ENCODE measurements around the gene C2CD2L. TPM values are rescaled to one million over a fixed set of nuclear protein-coding genes. Genes with fewer than 3 reads are reported as not detected.

Gene C2CD2L
- total and polyA plus RNA-seq, 2 of the 13 experiments (the other 11 are each of a cell fraction or from before 2014, with no cell fraction given): 3.7 to 5.5 TPM

GRCh38 chr11:119093942-119094815 is 13.0 kb upstream of the C2CD2L start (continued):
- TF ChIP-seq FOSL1 (CRISPR knock-in tag; IDR thresholded peaks at IDR 0.05; ENCODE audit: borderline replicate concordance) (no peak), ZNF841 (CRISPR knock-in tag; IDR thresholded peaks at IDR 0.05; ENCODE audit: borderline replicate concordance) (no peak), MATR3 (CRISPR knock-in tag; IDR thresholded peaks at IDR 0.05) (no peak), ZNF160 (CRISPR knock-in tag; IDR thresholded peaks at IDR 0.05) (no peak), SPEN (CRISPR knock-in tag; IDR thresholded peaks at IDR 0.05; ENCODE audit: low read depth) (no peak), SALL2 (CRISPR knock-in tag; IDR thresholded peaks at IDR 0.05) (0 out of 2 replicates have a peak, but pooled peaks have one; percentile 28), ZNF713 (CRISPR knock-in tag; IDR thresholded peaks at IDR 0.05) (no peak), ZNF674 (CRISPR knock-in tag; IDR thresholded peaks at IDR 0.05; ENCODE audit: low read depth) (0 out of 2 replicates have a peak, but pooled peaks have one; percentile 23), ZSCAN12 (CRISPR knock-in tag; IDR thresholded peaks at IDR 0.05) (no peak), ZNF205 (CRISPR knock-in tag; IDR thresholded peaks at IDR 0.05) (no peak), ZNF264 (CRISPR knock-in tag; IDR thresholded peaks at IDR 0.05) (no peak), ZNF556 (CRISPR knock-in tag; IDR thresholded peaks at IDR 0.05; ENCODE audit: borderline replicate concordance) (no peak), POLR2AphosphoS5 (IDR thresholded peaks at IDR 0.05; ENCODE audit: low read depth, low read length) (peak; percentile 10; the same call in 1 of the 2 replicates), ZNF589 (CRISPR knock-in tag; conservative IDR thresholded peaks at IDR 0.05) (no peak), ZNF549 (CRISPR knock-in tag; IDR thresholded peaks at IDR 0.05) (no peak), SMAD3 (CRISPR knock-in tag; IDR thresholded peaks at IDR 0.05) (no peak), ZC3H13 (CRISPR knock-in tag; IDR thresholded peaks at IDR 0.05) (peak; percentile 80; the same call in 1 of the 2 replicates), HMGA1 (CRISPR knock-in tag; conservative IDR thresholded peaks at IDR 0.05) (no peak), TEF (CRISPR knock-in tag; IDR thresholded peaks at IDR 0.05) (no peak), ZSCAN31 (CRISPR knock-in tag; IDR thresholded peaks at IDR 0.05; ENCODE audit: low read depth) (no peak), CENPX (CRISPR knock-in tag; IDR thresholded peaks at IDR 0.05) (no peak), HNF4A (CRISPR knock-in tag; IDR thresholded peaks at IDR 0.05) (no peak), ZNF276 (CRISPR knock-in tag; IDR thresholded peaks at IDR 0.05; ENCODE audit: low read depth) (no peak)
- TF ChIP-seq, protein P1, sequence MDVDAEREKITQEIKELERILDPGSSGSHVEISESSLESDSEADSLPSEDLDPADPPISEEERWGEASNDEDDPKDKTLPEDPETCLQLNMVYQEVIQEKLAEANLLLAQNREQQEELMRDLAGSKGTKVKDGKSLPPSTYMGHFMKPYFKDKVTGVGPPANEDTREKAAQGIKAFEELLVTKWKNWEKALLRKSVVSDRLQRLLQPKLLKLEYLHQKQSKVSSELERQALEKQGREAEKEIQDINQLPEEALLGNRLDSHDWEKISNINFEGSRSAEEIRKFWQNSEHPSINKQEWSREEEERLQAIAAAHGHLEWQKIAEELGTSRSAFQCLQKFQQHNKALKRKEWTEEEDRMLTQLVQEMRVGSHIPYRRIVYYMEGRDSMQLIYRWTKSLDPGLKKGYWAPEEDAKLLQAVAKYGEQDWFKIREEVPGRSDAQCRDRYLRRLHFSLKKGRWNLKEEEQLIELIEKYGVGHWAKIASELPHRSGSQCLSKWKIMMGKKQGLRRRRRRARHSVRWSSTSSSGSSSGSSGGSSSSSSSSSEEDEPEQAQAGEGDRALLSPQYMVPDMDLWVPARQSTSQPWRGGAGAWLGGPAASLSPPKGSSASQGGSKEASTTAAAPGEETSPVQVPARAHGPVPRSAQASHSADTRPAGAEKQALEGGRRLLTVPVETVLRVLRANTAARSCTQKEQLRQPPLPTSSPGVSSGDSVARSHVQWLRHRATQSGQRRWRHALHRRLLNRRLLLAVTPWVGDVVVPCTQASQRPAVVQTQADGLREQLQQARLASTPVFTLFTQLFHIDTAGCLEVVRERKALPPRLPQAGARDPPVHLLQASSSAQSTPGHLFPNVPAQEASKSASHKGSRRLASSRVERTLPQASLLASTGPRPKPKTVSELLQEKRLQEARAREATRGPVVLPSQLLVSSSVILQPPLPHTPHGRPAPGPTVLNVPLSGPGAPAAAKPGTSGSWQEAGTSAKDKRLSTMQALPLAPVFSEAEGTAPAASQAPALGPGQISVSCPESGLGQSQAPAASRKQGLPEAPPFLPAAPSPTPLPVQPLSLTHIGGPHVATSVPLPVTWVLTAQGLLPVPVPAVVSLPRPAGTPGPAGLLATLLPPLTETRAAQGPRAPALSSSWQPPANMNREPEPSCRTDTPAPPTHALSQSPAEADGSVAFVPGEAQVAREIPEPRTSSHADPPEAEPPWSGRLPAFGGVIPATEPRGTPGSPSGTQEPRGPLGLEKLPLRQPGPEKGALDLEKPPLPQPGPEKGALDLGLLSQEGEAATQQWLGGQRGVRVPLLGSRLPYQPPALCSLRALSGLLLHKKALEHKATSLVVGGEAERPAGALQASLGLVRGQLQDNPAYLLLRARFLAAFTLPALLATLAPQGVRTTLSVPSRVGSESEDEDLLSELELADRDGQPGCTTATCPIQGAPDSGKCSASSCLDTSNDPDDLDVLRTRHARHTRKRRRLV (CRISPR knock-in tag; IDR thresholded peaks at IDR 0.05): no peak

All from HepG2 (cell line).